Measurements from ENCODE around the gene MRPS21. TPM values are rescaled to one million over a fixed set of nuclear protein-coding genes. Genes with fewer than 3 reads are reported as not detected.

MRPS21 gene
- total and polyA plus RNA-seq, 9 of the 15 experiments (the other 6 are each of a cell fraction or from before 2014, with no cell fraction given), result 119 to 407 (median 149) TPM

DNA sequence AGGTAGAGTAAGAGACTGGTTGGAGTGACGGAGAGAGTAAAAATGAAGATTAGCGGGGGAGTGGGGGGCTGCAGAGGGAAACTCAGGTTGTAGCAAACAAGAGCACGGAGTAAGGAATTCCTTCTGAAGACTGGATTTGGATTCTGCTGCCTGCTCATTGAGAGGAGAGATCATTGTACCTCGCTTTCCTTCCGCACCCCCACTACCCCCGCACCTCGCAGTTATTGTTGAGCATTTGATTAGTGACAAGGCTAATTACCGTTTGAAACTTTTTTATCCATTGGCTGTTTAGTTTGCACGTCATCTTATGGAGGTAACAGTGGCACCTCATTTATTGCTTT, 28.1 kb downstream of the MRPS21 start (continued):
- TF ChIP-seq, protein P1, sequence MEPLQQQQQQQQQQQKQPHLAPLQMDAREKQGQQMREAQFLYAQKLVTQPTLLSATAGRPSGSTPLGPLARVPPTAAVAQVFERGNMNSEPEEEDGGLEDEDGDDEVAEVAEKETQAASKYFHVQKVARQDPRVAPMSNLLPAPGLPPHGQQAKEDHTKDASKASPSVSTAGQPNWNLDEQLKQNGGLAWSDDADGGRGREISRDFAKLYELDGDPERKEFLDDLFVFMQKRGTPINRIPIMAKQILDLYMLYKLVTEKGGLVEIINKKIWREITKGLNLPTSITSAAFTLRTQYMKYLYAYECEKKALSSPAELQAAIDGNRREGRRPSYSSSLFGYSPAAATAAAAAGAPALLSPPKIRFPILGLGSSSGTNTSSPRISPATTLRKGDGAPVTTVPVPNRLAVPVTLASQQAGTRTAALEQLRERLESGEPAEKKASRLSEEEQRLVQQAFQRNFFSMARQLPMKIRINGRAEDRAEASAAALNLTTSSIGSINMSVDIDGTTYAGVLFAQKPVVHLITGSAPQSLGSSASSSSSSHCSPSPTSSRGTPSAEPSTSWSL (CRISPR knock-in tag; IDR thresholded peaks at IDR 0.05; ENCODE audit: borderline replicate concordance), result no peak
- TF ChIP-seq ZNF384 (IDR thresholded peaks at IDR 0.05; ENCODE audit: low read depth, low read length) (no peak), SMARCA4 (IDR thresholded peaks at IDR 0.05) (0 out of 2 replicates have a peak, but pooled peaks have one; percentile 17), NKRF (IDR thresholded peaks at IDR 0.05; ENCODE audit: borderline replicate concordance) (peak; percentile 9; the same call in 1 of the 2 replicates), ERF (CRISPR knock-in tag; IDR thresholded peaks at IDR 0.05) (no peak), ZNF23 (CRISPR knock-in tag; IDR thresholded peaks at IDR 0.05) (no peak), HSF4 (CRISPR knock-in tag; IDR thresholded peaks at IDR 0.05; ENCODE audit: borderline replicate concordance) (no peak), TCF7 (IDR thresholded peaks at IDR 0.05; ENCODE audit: borderline replicate concordance) (no peak), ZNF408 (CRISPR knock-in tag; IDR thresholded peaks at IDR 0.05; ENCODE audit: low read depth) (no peak), KLF6 (CRISPR knock-in tag; IDR thresholded peaks at IDR 0.05; ENCODE audit: borderline replicate concordance) (no peak), SP1 (CRISPR knock-in tag; IDR thresholded peaks at IDR 0.05) (0 out of 2 replicates have a peak, but pooled peaks have one; percentile 0), POLR2B (IDR thresholded peaks at IDR 0.05; ENCODE audit: low read depth, partially characterized antibody) (no peak), EP300 (IDR thresholded peaks at IDR 0.05; ENCODE audit: low read length) (no peak), ZNF3 (CRISPR knock-in tag; IDR thresholded peaks at IDR 0.05) (no peak), CUX1 (CRISPR knock-in tag; IDR thresholded peaks at IDR 0.05) (0 out of 2 replicates have a peak, but pooled peaks have one; percentile 48)
- TF ChIP-seq, protein P2, sequence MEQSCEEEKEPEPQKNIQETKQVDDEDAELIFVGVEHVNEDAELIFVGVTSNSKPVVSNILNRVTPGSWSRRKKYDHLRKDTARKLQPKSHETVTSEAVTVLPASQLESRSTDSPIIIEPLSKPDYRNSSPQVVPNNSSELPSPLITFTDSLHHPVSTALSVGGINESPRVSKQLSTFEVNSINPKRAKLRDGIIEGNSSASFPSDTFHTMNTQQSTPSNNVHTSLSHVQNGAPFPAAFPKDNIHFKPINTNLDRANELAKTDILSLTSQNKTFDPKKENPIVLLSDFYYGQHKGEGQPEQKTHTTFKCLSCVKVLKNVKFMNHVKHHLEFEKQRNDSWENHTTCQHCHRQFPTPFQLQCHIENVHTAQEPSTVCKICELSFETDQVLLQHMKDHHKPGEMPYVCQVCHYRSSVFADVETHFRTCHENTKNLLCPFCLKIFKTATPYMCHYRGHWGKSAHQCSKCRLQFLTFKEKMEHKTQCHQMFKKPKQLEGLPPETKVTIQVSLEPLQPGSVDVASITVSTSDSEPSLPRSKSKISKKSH (CRISPR knock-in tag; IDR thresholded peaks at IDR 0.05), result no peak
- TF ChIP-seq, protein P3, sequence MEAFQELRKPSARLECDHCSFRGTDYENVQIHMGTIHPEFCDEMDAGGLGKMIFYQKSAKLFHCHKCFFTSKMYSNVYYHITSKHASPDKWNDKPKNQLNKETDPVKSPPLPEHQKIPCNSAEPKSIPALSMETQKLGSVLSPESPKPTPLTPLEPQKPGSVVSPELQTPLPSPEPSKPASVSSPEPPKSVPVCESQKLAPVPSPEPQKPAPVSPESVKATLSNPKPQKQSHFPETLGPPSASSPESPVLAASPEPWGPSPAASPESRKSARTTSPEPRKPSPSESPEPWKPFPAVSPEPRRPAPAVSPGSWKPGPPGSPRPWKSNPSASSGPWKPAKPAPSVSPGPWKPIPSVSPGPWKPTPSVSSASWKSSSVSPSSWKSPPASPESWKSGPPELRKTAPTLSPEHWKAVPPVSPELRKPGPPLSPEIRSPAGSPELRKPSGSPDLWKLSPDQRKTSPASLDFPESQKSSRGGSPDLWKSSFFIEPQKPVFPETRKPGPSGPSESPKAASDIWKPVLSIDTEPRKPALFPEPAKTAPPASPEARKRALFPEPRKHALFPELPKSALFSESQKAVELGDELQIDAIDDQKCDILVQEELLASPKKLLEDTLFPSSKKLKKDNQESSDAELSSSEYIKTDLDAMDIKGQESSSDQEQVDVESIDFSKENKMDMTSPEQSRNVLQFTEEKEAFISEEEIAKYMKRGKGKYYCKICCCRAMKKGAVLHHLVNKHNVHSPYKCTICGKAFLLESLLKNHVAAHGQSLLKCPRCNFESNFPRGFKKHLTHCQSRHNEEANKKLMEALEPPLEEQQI (IDR thresholded peaks at IDR 0.05), result no peak

Measured in K562 (cell line).